Ovary (tissue), 3 donors: ENCODE data around the gene WDR49.

Experiments
- CTCF ChIP-seq, 3 donors: fragments of 450-650 bp in 2 of 3; fragments of 200-600 bp in 1 of 3; IDR thresholded peaks; one replicate each; pipeline versions ENCODE4 v1.5.1 to v1.8.0; 2016 to 2022; ENCODE audit warnings: antibody characterized with exemption in 3 of 3, mild to moderate bottlenecking in 1 of 3
- POLR2A ChIP-seq: fragments of 450-650 bp; IDR thresholded peaks from one replicate; pipeline ENCODE4 v1.6.1; 2017; ENCODE audit warnings: antibody characterized with exemption, mild to moderate bottlenecking, moderate library complexity
- donor health status: DM: no; HTN: no; CAD: no.

- TF ChIP-seq POLR2A (no peak), CTCF (IDR thresholded peaks at IDR 0.05) (no peak)
Observed at GRCh38 chr3:167469381-167469780, 184.4 kb downstream of the WDR49 start.
